Caco-2 (cell line): Measurements from ENCODE around the gene SEC31A. TPM values are rescaled to one million over a fixed set of nuclear protein-coding genes. Genes with fewer than 3 reads are reported as not detected.

Source experiments
- BruUV-seq: library from RNA; stranded (reverse); fragments of 400-500 nt; replicated peaks from 2 replicates; lab custom pipeline; 2021; lab: Mats Ljungman, UMichigan
- CTCF ChIA-PET: fragments of 300-600 bp; sonication (Branson Sonifier 250); formaldehyde crosslinking; loops from one replicate; lab custom pipeline; 2022; ENCODE audit warnings: antibody characterized with exemption; lab: Charles Lee
- POLR2A ChIA-PET: fragments of 300-600 bp; sonication (Branson Sonifier 250); formaldehyde crosslinking; loops from one replicate; lab custom pipeline; 2022; ENCODE audit warnings: antibody characterized with exemption; lab: Charles Lee
- DNase-seq, 2 experiments: peaks; one replicate each; pipeline versions ENCODE4 v3.0.0 to v3.0.0-alpha.2; 2020 to 2022
- H3K27me3 ChIP-seq: replicated peaks from 2 replicates; pipeline ENCODE4 v1.6.0; 2011; ENCODE audit warnings: low read length; ENCODE audit not compliant: control insufficient read depth, insufficient read depth
- H3K36me3 ChIP-seq: 2 replicates; pipeline ENCODE4 v1.5.1; 2011; ENCODE audit warnings: low read length; ENCODE audit not compliant: control insufficient read depth, insufficient read depth
- H3K4me1 ChIP-seq: fragments of 250-450 bp; sonication (Bioruptor Pico); 2 replicates; pipeline ENCODE4 v1.5.1; 2020; ENCODE audit warnings: mild to moderate bottlenecking
- H3K4me3 ChIP-seq: 2 replicates; pipeline ENCODE4 v1.5.1; 2011; ENCODE audit warnings: low read depth, mild to moderate bottlenecking, control low read depth, low read length
- H3K9me3 ChIP-seq: fragments of 250-450 bp; sonication (Bioruptor Pico); 2 replicates; pipeline ENCODE4 v1.5.1; 2020; ENCODE audit warnings: mild to moderate bottlenecking, moderate library complexity
- H3K27ac Mint-ChIP-seq: one replicate; pipeline ENCODE4 v1.8.0; 2022; ENCODE audit warnings: mixed read lengths; ENCODE audit not compliant: unreplicated experiment
- H3K27me3 Mint-ChIP-seq: one replicate; pipeline ENCODE4 v1.8.0; 2022; ENCODE audit warnings: mixed read lengths; ENCODE audit not compliant: insufficient read depth, unreplicated experiment
- H3K36me3 Mint-ChIP-seq: one replicate; pipeline ENCODE4 v1.8.0; 2022; ENCODE audit warnings: mild to moderate bottlenecking, mixed read lengths; ENCODE audit not compliant: insufficient read depth, unreplicated experiment
- H3K4me1 Mint-ChIP-seq: one replicate; pipeline ENCODE4 v1.8.0; 2022; ENCODE audit warnings: low read depth, mixed read lengths; ENCODE audit not compliant: unreplicated experiment
- H3K4me3 Mint-ChIP-seq: one replicate; pipeline ENCODE4 v1.8.0; 2022; ENCODE audit warnings: mild to moderate bottlenecking, moderate library complexity, mixed read lengths; ENCODE audit not compliant: unreplicated experiment
- H3K9me3 Mint-ChIP-seq: one replicate; pipeline ENCODE4 v1.8.0; 2022; ENCODE audit warnings: mixed read lengths; ENCODE audit not compliant: unreplicated experiment
- CTCF ChIP-seq, 2 experiments: fragments of 200-600 bp in 1 of 2; IDR thresholded peaks; 1 replicate in 1 of 2; 2 replicates in 1 of 2; pipeline versions ENCODE4 v1.5.1 to v1.8.0; 2011 to 2022; ENCODE audit warnings: antibody characterized with exemption in 1 of 2, control low read depth in 1 of 2, inconsistent platforms in 1 of 2, low read depth in 1 of 2, low read length in 1 of 2, mild to moderate bottlenecking in 1 of 2, moderate library complexity in 1 of 2; ENCODE audit not compliant: insufficient read depth in 1 of 2, severe bottlenecking in 1 of 2, unreplicated experiment in 1 of 2
- intact Hi-C: fragments of 100-400 bp; cut with micrococcal nuclease; formaldehyde crosslinking; loops from one replicate; pipeline ENCODE4 v1.10.0; 2022; ENCODE audit not compliant: unreplicated experiment
- total RNA-seq: library from RNA; stranded (reverse); gene quantifications from 2 replicates; pipeline ENCODE4 v1.2.3, GENCODE V29; 2022

The SEC31A gene
- total RNA-seq, 1 experiment from 2014 or later, result 175 TPM

GRCh38 chr4:82801910-82802521, 88.9 kb downstream of the SEC31A start:
- Histone ChIP-seq H3K27me3 (no peaks in the 10 kb centered on the region), H3K36me3 (no peaks in the 10 kb centered on the region), H3K4me3 (no peak overlapping the region), H3K4me1 (no peaks in the 10 kb centered on the region), H3K9me3 (no peaks in the 10 kb centered on the region)
- CTCF ChIA-PET, result no interaction called here
- Mint-ChIP-seq H3K36me3 (no peaks in the 10 kb centered on the region), H3K9me3 (no peaks in the 10 kb centered on the region), H3K27me3 (peaks cover 5% of the 10 kb centered on the region), H3K4me1 (no peaks in the 10 kb centered on the region), H3K4me3 (no peak overlapping the region), H3K27ac (no peak overlapping the region)
- TF ChIP-seq CTCF (IDR thresholded peaks at IDR 0.05; ENCODE audit: insufficient read depth in 1 of 2, low read depth in 1 of 2, low read length in 1 of 2, severe bottlenecking in 1 of 2, unreplicated experiment in 1 of 2), result peak; percentile 49 to 52
- intact Hi-C loops, result loop anchor here (1.0 kb wide), 1 partner anchor 80 kb away; no protein-coding TSS in a partner anchor
- POLR2A ChIA-PET, result no interaction called here
- peak in 1 of 2 experiments; percentile 32 for DNase-seq
- no TSS peak for BruUV-seq

GRCh38 chr4:82799006-82799881, 91.7 kb downstream of the SEC31A start:
- H3K36me3 ChIP-seq, result no peaks in the 10 kb centered on the region
- DNase-seq, result no peak
- ChIA-PET CTCF (interaction anchor here (0.6 to 1.5 kb wide), 4 partner anchors 65 to 90 kb away, joined by 3 to 4 read pairs (median 3); no protein-coding TSS in a partner anchor), POLR2A (no interaction called here)
- no peak for TF ChIP-seq CTCF (IDR thresholded peaks at IDR 0.05; ENCODE audit: insufficient read depth in 1 of 2, low read depth in 1 of 2, low read length in 1 of 2, severe bottlenecking in 1 of 2, unreplicated experiment in 1 of 2)
- no peaks in the 10 kb centered on the region for H3K36me3 Mint-ChIP-seq
- no peaks in the 10 kb centered on the region for H3K27me3 ChIP-seq
- H3K27ac Mint-ChIP-seq, result no peak overlapping the region
- peak overlapping the region; percentile 64 for H3K4me3 ChIP-seq
- BruUV-seq, result no TSS peak
- intact Hi-C loops, result loop anchor here (5.0 kb wide), 2 partner anchors 52 to 337 kb away; no protein-coding TSS in a partner anchor
- no peaks in the 10 kb centered on the region for H3K4me1 ChIP-seq
- no peaks in the 10 kb centered on the region for H3K9me3 Mint-ChIP-seq
- peak overlapping the region; percentile 74 for H3K4me3 Mint-ChIP-seq
- peaks cover 5% of the 10 kb centered on the region for H3K27me3 Mint-ChIP-seq
- H3K9me3 ChIP-seq, result no peaks in the 10 kb centered on the region
- no peaks in the 10 kb centered on the region for H3K4me1 Mint-ChIP-seq
